H1 (cell line): ENCODE data around the gene NUDT10. TPM values are rescaled to one million over a fixed set of nuclear protein-coding genes. Genes with fewer than 3 reads are reported as not detected.
"Not testable (repeated sequence)": the region's sequence is repeated elsewhere in the genome, so short reads cannot be mapped to it uniquely, and the experiment has no call there.

Source experiments
- CTCF ChIA-PET: fragments of 300-600 bp; sonication (Branson Sonifier 250); formaldehyde crosslinking; loops from one replicate; lab custom pipeline; 2021; ENCODE audit not compliant: partially characterized antibody; lab: Charles Lee
- POLR2A ChIA-PET: fragments of 300-600 bp; sonication (Branson Sonifier 250); formaldehyde crosslinking; loops from one replicate; lab custom pipeline; 2021; ENCODE audit warnings: inconsistent platforms; ENCODE audit not compliant: partially characterized antibody; lab: Charles Lee
- DNase-seq, 2 experiments: peaks; one replicate each; pipeline versions ENCODE4 v3.0.0 to v3.0.0-alpha.2; 2010 to 2022; ENCODE audit warnings: low spot score in 2 of 2, low read depth in 1 of 2, mixed read lengths in 1 of 2
- FAIRE-seq: peaks from 2 replicates; lab custom pipeline; 2011; peaks lifted over from hg19 to GRCh38; lab: Jason Lieb, UNC
- H2AFZ ChIP-seq: 2 replicates; pipeline ENCODE4 v1.8.1; 2012; ENCODE audit warnings: low read length, inconsistent platforms
- H2AK5ac ChIP-seq: 2 replicates; pipeline ENCODE4 v1.6.1; 2013; ENCODE audit warnings: low read depth, low read length
- H2BK120ac ChIP-seq: replicated peaks from 2 replicates; pipeline ENCODE3; 2013; ENCODE audit warnings: low read depth, low read length, inconsistent platforms
- H2BK12ac ChIP-seq: 2 replicates; pipeline ENCODE4 v1.6.1; 2013; ENCODE audit warnings: low read depth, low read length
- H2BK15ac ChIP-seq: 2 replicates; pipeline ENCODE4 v1.6.1; 2013; ENCODE audit warnings: low read length
- H2BK20ac ChIP-seq: 2 replicates; pipeline ENCODE4 v1.6.1; 2013; ENCODE audit warnings: low read length
- H2BK5ac ChIP-seq: 2 replicates; pipeline ENCODE4 v1.6.1; 2013; ENCODE audit warnings: low read depth, low read length
- H3K14ac ChIP-seq: 2 replicates; pipeline ENCODE4 v1.6.1; 2013; ENCODE audit warnings: inconsistent platforms; ENCODE audit not compliant: insufficient read length
- H3K18ac ChIP-seq: 2 replicates; pipeline ENCODE4 v1.6.1; 2013; ENCODE audit warnings: low read length; ENCODE audit errors: extremely low read depth
- H3K23ac ChIP-seq: 2 replicates; pipeline ENCODE4 v1.6.1; 2013; ENCODE audit warnings: inconsistent platforms; ENCODE audit not compliant: insufficient read length
- H3K23me2 ChIP-seq: 2 replicates; pipeline ENCODE4 v1.6.1; 2013; ENCODE audit warnings: low read depth, low read length
- H3K27ac ChIP-seq: 2 replicates; pipeline ENCODE4 v1.6.1; 2011; ENCODE audit warnings: low read depth, low read length, inconsistent platforms
- H3K27me3 ChIP-seq, 4 experiments: replicated peaks in 1 of 4; 1 replicate in 1 of 4; 2 replicates in 3 of 4; pipeline versions ENCODE4 v1.6.1 to v1.8.1; 2011 to 2013; ENCODE audit warnings: low read length in 3 of 4, mild to moderate bottlenecking in 3 of 4, inconsistent platforms in 2 of 4, mixed read lengths in 2 of 4, moderate library complexity in 1 of 4; ENCODE audit not compliant: control insufficient read depth in 3 of 4, insufficient read depth in 3 of 4; ENCODE audit errors: extremely low read depth in 1 of 4
- H3K36me3 ChIP-seq, 4 experiments: 2 replicates each; pipeline versions ENCODE4 v1.6.1 to v1.8.1; 2011 to 2013; ENCODE audit warnings: mild to moderate bottlenecking in 4 of 4, low read length in 3 of 4, moderate library complexity in 2 of 4, control low read depth in 1 of 4, inconsistent platforms in 1 of 4; ENCODE audit not compliant: insufficient read depth in 4 of 4, control insufficient read depth in 2 of 4
- H3K4ac ChIP-seq: replicated peaks from 2 replicates; pipeline ENCODE3; 2013; ENCODE audit warnings: low read length, low read depth, mixed read lengths, inconsistent platforms; ENCODE audit not compliant: insufficient read length
- H3K4me1 ChIP-seq, 4 experiments: replicated peaks in 1 of 4; 1 replicate in 1 of 4; 2 replicates in 3 of 4; pipeline versions ENCODE4 v1.6.1 to v1.8.1; 2011 to 2013; ENCODE audit warnings: low read length in 3 of 4, inconsistent platforms in 2 of 4, mixed read lengths in 1 of 4; ENCODE audit not compliant: insufficient read depth in 4 of 4, control insufficient read depth in 3 of 4
- H3K4me2 ChIP-seq, 2 experiments: 2 replicates each; pipeline versions ENCODE4 v1.6.1 to v1.8.1; 2011 to 2013; ENCODE audit warnings: low read depth in 2 of 2, low read length in 2 of 2, control low read depth in 1 of 2, inconsistent platforms in 1 of 2, mild to moderate bottlenecking in 1 of 2; ENCODE audit not compliant: insufficient read depth in 1 of 2
- H3K4me3 ChIP-seq, 4 experiments: fragments of 200-600, 300-600 bp in 1 of 4; sonication (generic), shearing (Covaris generic), sonication (Bioruptor Twin) in 1 of 4; 2 replicates each; pipeline versions ENCODE4 v1.5.1 to v1.8.1; 2011 to 2016; ENCODE audit warnings: low read length in 4 of 4, low read depth in 3 of 4, control low read depth in 2 of 4, inconsistent platforms in 2 of 4, mild to moderate bottlenecking in 2 of 4, mixed read lengths in 1 of 4, moderate library complexity in 1 of 4; ENCODE audit not compliant: insufficient read depth in 2 of 4; ENCODE audit errors: extremely low read depth in 1 of 4
- H3K56ac ChIP-seq: replicated peaks from 2 replicates; pipeline ENCODE3; 2013; ENCODE audit warnings: low read depth, mild to moderate bottlenecking, mixed read lengths, low read length, inconsistent platforms; ENCODE audit not compliant: insufficient read length
- H3K79me1 ChIP-seq: 2 replicates; pipeline ENCODE4 v1.6.1; 2013; ENCODE audit warnings: low read depth, low read length, control low read depth
- H3K79me2 ChIP-seq, 2 experiments: 2 replicates each; pipeline versions ENCODE4 v1.6.1 to v1.8.1; 2012 to 2013; ENCODE audit warnings: low read length in 2 of 2, mild to moderate bottlenecking in 2 of 2, inconsistent platforms in 1 of 2; ENCODE audit not compliant: insufficient read depth in 2 of 2, control insufficient read depth in 1 of 2
- H3K9ac ChIP-seq, 4 experiments: replicated peaks in 1 of 4; 1 replicate in 1 of 4; 2 replicates in 3 of 4; pipeline versions ENCODE4 v1.6.1 to v1.8.1; 2011 to 2013; ENCODE audit warnings: low read depth in 3 of 4, low read length in 3 of 4, control low read depth in 2 of 4, mild to moderate bottlenecking in 2 of 4, moderate library complexity in 2 of 4, inconsistent platforms in 1 of 4; ENCODE audit errors: extremely low read depth in 1 of 4
- H3K9me3 ChIP-seq, 2 experiments: 2 replicates each; pipeline versions ENCODE4 v1.6.1 to v1.8.1; 2012 to 2013; ENCODE audit warnings: mild to moderate bottlenecking in 2 of 2, moderate library complexity in 2 of 2, control low read depth in 1 of 2, inconsistent platforms in 1 of 2, low read depth in 1 of 2, low read length in 1 of 2, mixed read lengths in 1 of 2; ENCODE audit not compliant: insufficient read depth in 2 of 2
- H4K20me1 ChIP-seq, 2 experiments: replicated peaks in 1 of 2; 2 replicates each; pipeline versions ENCODE3 to v1.8.1; 2011 to 2013; ENCODE audit warnings: inconsistent platforms in 2 of 2, low read length in 2 of 2, mild to moderate bottlenecking in 1 of 2; ENCODE audit not compliant: insufficient read depth in 2 of 2, control insufficient read depth in 1 of 2
- H4K5ac ChIP-seq: 2 replicates; pipeline ENCODE4 v1.6.1; 2013; ENCODE audit warnings: low read length, low read depth, mixed read lengths, inconsistent platforms; ENCODE audit not compliant: insufficient read length
- H4K8ac ChIP-seq: 2 replicates; pipeline ENCODE4 v1.8.0; 2013; ENCODE audit warnings: mild to moderate bottlenecking, moderate library complexity, low read length, inconsistent platforms; ENCODE audit not compliant: insufficient read depth; ENCODE audit errors: extremely low read depth
- H4K91ac ChIP-seq: replicated peaks from 2 replicates; pipeline ENCODE3; 2013; ENCODE audit warnings: low read length, mixed read lengths, inconsistent platforms; ENCODE audit not compliant: insufficient read length
- KDM4A ChIP-seq: IDR thresholded peaks from one replicate; pipeline ENCODE4 v1.7.1; 2012; ENCODE audit warnings: low read depth, mild to moderate bottlenecking, moderate library complexity, low read length, inconsistent platforms; ENCODE audit not compliant: severe bottlenecking
- WGBS, 2 experiments: shearing (Covaris generic) in 1 of 2; methylation state at CpG; one replicate each; pipeline versions ENCODE4 v1.1.6 to v1.1.7; 2013 to 2015; ENCODE audit warnings: low lambda C conversion rate in 2 of 2, mixed read lengths in 2 of 2, inconsistent platforms in 1 of 2, low coverage in 1 of 2, missing lambda C conversion rate in 1 of 2; ENCODE audit not compliant: insufficient replicate concordance in 2 of 2, insufficient coverage in 1 of 2, insufficient read length in 1 of 2; ENCODE audit errors: extremely low coverage in 1 of 2, missing lambda C conversion rate in 1 of 2; 5-methylcytosine and 5-hydroxymethylcytosine counted together
- polyA plus RNA-seq, 7 experiments: library from polyadenylated mRNA; depleted of rRNA in 3 of 7; stranded (reverse) in 5 of 7; unstranded in 2 of 7; fragments of >200 nt in 5 of 7; fragments of 200-250 nt in 2 of 7; gene quantifications; 1 replicate in 5 of 7; 2 replicates in 1 of 7; 4 replicates in 1 of 7; pipeline versions ENCODE4 v1.2.1 to v1.2.3, GENCODE V29; 2011 to 2013; ENCODE audit warnings: missing spikeins in 2 of 7, mixed read lengths in 2 of 7
- total RNA-seq: library from RNA; stranded (reverse); fragmentation: NEBNext Ultra II Directional; extraction: Animal tissue kit (Norgen Biotek cat#: 25700); gene quantifications from 2 replicates; pipeline ENCODE4 v1.2.1, GENCODE V29; 2021

NUDT10 gene
- total and polyA plus RNA-seq, 2 of the 8 experiments (the other 6 are each of a cell fraction or from before 2014, with no cell fraction given): 18.2 to 20.6 TPM

GRCh38 chrX:51332943-51333785 lies 542 bp downstream of the NUDT10 start:
- H3K79me1 ChIP-seq, H2BK15ac ChIP-seq, H3K4me1 ChIP-seq, H3K9me3 ChIP-seq, H3K18ac ChIP-seq, H3K27ac ChIP-seq, H2AK5ac ChIP-seq, H2BK20ac ChIP-seq, H2BK12ac ChIP-seq, H3K14ac ChIP-seq, H3K23me2 ChIP-seq, H3K36me3 ChIP-seq, H3K4ac ChIP-seq, H4K5ac ChIP-seq, H4K91ac ChIP-seq, H4K8ac ChIP-seq, H2AFZ ChIP-seq, H3K23ac ChIP-seq, H2BK5ac ChIP-seq, H3K27me3 ChIP-seq, H4K20me1 ChIP-seq, H2BK120ac ChIP-seq, CTCF ChIA-PET, H3K56ac ChIP-seq: not testable (repeated sequence)
- TF ChIP-seq KDM4A: peak; percentile 42
- Histone ChIP-seq H3K4me3 (peak overlapping the region; percentile 43 to 68 (median 54)), H3K79me2 (peaks cover 0 to 19% of the 10 kb centered on the region in 2 experiments; a peak in 2 of 4 replicates), H3K9ac (peak overlapping the region in 3 of 4 experiments; percentile 24 to 51 (median 29); a peak in 6 of 7 replicates), H3K4me2 (peak overlapping the region; percentile 78 to 85)
- POLR2A ChIA-PET: interaction anchor here (1.0 to 1.9 kb wide), 2 partner anchors 63 to 89 kb away, joined by 3 to 6 read pairs; no protein-coding TSS in a partner anchor
- peak; percentile 95 for FAIRE-seq
- WGBS, 2 experiments: 0% methylated on average over 7 of the region's 56 CpGs; no CpG with 5 or more reads in 1 of the 2 experiments
- DNase-seq: peak in 1 of 2 experiments; percentile 45
